ENCODE results near the gene TBC1D17.

GRCh38 chr19:49892716-49893115 is 15.2 kb downstream of the TBC1D17 start:
- TF ChIP-seq POLR2A (IDR thresholded peaks at IDR 0.05; ENCODE audit: low read length) (no peak), GATA1 (IDR thresholded peaks at IDR 0.05; ENCODE audit: low read depth, low read length) (no peak)

Measured in erythroblast (primary cell).